SK-N-SH (cell line): ENCODE measurements around the gene HEMK1.

Source experiments
- EP300 ChIP-seq, 2 experiments: IDR thresholded peaks; 2 replicates each; pipeline versions ENCODE4 v1.4.0 to v1.6.1; 2012; ENCODE audit warnings: borderline replicate concordance in 1 of 2, low read depth in 1 of 2, low read length in 1 of 2
- GATA2 ChIP-seq: sonication (generic); formaldehyde crosslinking; IDR thresholded peaks from 2 replicates; pipeline ENCODE4 v1.5.0; 2020; ENCODE audit warnings: mild to moderate bottlenecking, missing genetic modification reagents
- JUND ChIP-seq: IDR thresholded peaks from 2 replicates; pipeline ENCODE4 v1.4.0; 2012
- MXI1 ChIP-seq: IDR thresholded peaks from 2 replicates; pipeline ENCODE4 v1.6.1; 2012; ENCODE audit warnings: mild to moderate bottlenecking, low read depth, low read length, improper control_type of control experiment
- NFIC ChIP-seq: IDR thresholded peaks from 2 replicates; pipeline ENCODE4 v1.4.0; 2012; ENCODE audit warnings: borderline replicate concordance
- POLR2AphosphoS5 ChIP-seq: IDR thresholded peaks from 2 replicates; pipeline ENCODE4 v1.6.1; 2012; ENCODE audit warnings: low read depth, low read length
- RAD21 ChIP-seq: IDR thresholded peaks from 2 replicates; pipeline ENCODE4 v1.6.1; 2012; ENCODE audit warnings: mild to moderate bottlenecking, low read length
- RFX5 ChIP-seq: IDR thresholded peaks from 2 replicates; pipeline ENCODE4 v1.6.1; 2012; ENCODE audit warnings: mild to moderate bottlenecking, improper control_type of control experiment, low read length
- SIN3A ChIP-seq: IDR thresholded peaks from 2 replicates; pipeline ENCODE4 v1.6.1; 2012; ENCODE audit warnings: low read depth, mild to moderate bottlenecking, low read length, moderate library complexity, borderline replicate concordance
- TAF1 ChIP-seq: IDR thresholded peaks from 2 replicates; pipeline ENCODE4 v1.6.1; 2012; ENCODE audit warnings: low read depth, mild to moderate bottlenecking, low read length, moderate library complexity, borderline replicate concordance
- USF1 ChIP-seq: IDR thresholded peaks from 2 replicates; pipeline ENCODE4 v1.4.0; 2012; ENCODE audit warnings: low read depth, borderline replicate concordance
- TF ChIP-seq, protein P1 (sequence below): fragments of 200-600 bp; sonication (generic); IDR thresholded peaks from 2 replicates; pipeline ENCODE4 v1.6.1; 2017; ENCODE audit warnings: antibody characterized with exemption, mild to moderate bottlenecking, moderate library complexity

GRCh38 chr3:50635066-50635465, 65.7 kb downstream of the HEMK1 start:
- TF ChIP-seq GATA2 (CRISPR knock-in tag) (no peak), EP300 (IDR thresholded peaks at IDR 0.05; ENCODE audit: borderline replicate concordance in 1 of 2, low read depth in 1 of 2, low read length in 1 of 2) (no peak), TAF1 (no peak), RAD21 (no peak), MXI1 (no peak), USF1 (no peak), NFIC (no peak), JUND (no peak), POLR2AphosphoS5 (no peak), SIN3A (no peak), RFX5 (no peak)
- TF ChIP-seq, protein P1, sequence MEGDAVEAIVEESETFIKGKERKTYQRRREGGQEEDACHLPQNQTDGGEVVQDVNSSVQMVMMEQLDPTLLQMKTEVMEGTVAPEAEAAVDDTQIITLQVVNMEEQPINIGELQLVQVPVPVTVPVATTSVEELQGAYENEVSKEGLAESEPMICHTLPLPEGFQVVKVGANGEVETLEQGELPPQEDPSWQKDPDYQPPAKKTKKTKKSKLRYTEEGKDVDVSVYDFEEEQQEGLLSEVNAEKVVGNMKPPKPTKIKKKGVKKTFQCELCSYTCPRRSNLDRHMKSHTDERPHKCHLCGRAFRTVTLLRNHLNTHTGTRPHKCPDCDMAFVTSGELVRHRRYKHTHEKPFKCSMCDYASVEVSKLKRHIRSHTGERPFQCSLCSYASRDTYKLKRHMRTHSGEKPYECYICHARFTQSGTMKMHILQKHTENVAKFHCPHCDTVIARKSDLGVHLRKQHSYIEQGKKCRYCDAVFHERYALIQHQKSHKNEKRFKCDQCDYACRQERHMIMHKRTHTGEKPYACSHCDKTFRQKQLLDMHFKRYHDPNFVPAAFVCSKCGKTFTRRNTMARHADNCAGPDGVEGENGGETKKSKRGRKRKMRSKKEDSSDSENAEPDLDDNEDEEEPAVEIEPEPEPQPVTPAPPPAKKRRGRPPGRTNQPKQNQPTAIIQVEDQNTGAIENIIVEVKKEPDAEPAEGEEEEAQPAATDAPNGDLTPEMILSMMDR = no peak
